MG63 (cell line): ENCODE results near the gene FMR1NB. TPM values are rescaled to one million over a fixed set of nuclear protein-coding genes. Genes with fewer than 3 reads are reported as not detected.

Source experiments
- DNase-seq: peaks from one replicate; pipeline ENCODE4 v3.0.0-alpha.2; 2020
- H3K27me3 ChIP-seq: fragments of 250-450 bp; sonication (Bioruptor Pico); 2 replicates; pipeline ENCODE4 v1.5.1; 2020; ENCODE audit warnings: mild to moderate bottlenecking, moderate library complexity
- H3K36me3 ChIP-seq: fragments of 250-450 bp; sonication (Bioruptor Pico); 2 replicates; pipeline ENCODE4 v1.5.1; 2020; ENCODE audit warnings: mild to moderate bottlenecking, moderate library complexity
- H3K4me3 ChIP-seq: fragments of 250-450 bp; sonication (Bioruptor Pico); 2 replicates; pipeline ENCODE4 v1.5.1; 2020; ENCODE audit warnings: mild to moderate bottlenecking, moderate library complexity
- H3K9me3 ChIP-seq: fragments of 250-450 bp; sonication (Bioruptor Pico); 2 replicates; pipeline ENCODE4 v1.5.1; 2020; ENCODE audit warnings: mild to moderate bottlenecking, moderate library complexity
- total RNA-seq: library from RNA; depleted of rRNA; stranded (reverse); fragments of >200 nt; shearing (Covaris generic); gene quantifications from 2 replicates; pipeline ENCODE4 v1.2.3, GENCODE V29; 2014; ENCODE audit warnings: low replicate concordance; rRNA removed

Gene FMR1NB, protein sequence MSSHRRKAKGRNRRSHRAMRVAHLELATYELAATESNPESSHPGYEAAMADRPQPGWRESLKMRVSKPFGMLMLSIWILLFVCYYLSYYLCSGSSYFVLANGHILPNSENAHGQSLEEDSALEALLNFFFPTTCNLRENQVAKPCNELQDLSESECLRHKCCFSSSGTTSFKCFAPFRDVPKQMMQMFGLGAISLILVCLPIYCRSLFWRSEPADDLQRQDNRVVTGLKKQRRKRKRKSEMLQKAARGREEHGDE
- not detected in 2 replicates for total RNA-seq

DNA sequence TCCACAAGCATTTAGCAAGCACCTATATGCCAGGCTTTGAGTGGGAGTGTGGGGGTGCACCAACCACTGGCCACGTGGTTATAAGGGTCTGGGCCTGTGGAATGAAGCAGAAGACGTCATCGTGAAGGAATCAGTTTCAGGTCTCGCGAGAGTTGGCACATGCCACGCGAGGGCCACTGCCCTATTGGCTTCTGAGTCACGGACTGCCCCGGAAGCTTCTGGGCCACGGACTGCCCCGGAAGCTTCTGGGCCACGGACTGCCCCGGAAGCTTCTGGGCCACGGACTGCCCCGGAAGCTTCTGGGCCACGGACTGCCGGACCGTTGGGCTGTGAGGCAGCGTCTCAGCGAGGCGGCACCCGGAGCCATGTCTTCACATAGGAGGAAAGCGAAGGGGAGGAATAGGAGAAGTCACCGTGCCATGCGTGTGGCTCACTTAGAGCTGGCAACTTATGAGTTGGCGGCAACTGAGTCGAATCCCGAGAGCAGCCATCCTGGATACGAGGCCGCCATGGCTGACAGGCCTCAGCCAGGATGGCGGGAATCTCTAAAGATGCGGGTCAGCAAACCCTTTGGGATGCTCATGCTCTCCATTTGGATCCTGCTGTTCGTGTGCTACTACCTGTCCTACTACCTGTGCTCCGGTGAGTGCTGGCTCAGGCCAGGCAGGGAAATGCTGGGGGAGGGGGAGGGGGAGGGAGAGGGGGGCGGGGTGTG lies at the start of gene FMR1NB:
Gene FMR1NB, plus strand, starts transcription at position 300 of the 715 bp plus-strand sequence. Its CDS starts 66 bp downstream, at position 366.
- H3K4me3 ChIP-seq: no peak within 1 kb of the TSS
- H3K27me3 ChIP-seq: no peaks in the 10 kb centered on the region
- H3K36me3 ChIP-seq: no peaks in the 10 kb centered on the region
- no peaks in the 10 kb centered on the region for H3K9me3 ChIP-seq
- DNase-seq: no peak

DNA sequence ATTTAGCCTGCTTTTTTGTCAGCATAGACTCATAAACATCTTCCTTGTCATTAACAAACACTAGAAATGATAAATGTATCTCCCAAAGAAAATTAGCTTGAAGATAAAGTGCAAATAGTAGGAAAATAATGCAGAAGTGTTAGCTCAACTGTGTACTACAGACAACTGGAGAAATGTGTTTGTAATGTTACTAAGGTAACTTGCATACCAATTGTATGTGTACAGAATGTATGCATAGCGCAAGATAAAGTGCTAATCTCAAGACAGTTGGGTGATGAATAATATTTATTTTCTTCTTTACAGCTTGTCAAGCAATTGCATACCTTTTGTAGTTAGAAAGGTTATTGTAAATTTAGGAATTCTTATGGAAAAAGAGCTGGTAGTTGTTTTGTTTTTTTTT lies 47.3 kb upstream of the FMR1NB start:
- no peak for DNase-seq
- peaks cover 21% of the 10 kb centered on the region for H3K36me3 ChIP-seq
- H3K9me3 ChIP-seq: no peaks in the 10 kb centered on the region
- H3K27me3 ChIP-seq: no peaks in the 10 kb centered on the region
- no peak overlapping the region for H3K4me3 ChIP-seq

DNA sequence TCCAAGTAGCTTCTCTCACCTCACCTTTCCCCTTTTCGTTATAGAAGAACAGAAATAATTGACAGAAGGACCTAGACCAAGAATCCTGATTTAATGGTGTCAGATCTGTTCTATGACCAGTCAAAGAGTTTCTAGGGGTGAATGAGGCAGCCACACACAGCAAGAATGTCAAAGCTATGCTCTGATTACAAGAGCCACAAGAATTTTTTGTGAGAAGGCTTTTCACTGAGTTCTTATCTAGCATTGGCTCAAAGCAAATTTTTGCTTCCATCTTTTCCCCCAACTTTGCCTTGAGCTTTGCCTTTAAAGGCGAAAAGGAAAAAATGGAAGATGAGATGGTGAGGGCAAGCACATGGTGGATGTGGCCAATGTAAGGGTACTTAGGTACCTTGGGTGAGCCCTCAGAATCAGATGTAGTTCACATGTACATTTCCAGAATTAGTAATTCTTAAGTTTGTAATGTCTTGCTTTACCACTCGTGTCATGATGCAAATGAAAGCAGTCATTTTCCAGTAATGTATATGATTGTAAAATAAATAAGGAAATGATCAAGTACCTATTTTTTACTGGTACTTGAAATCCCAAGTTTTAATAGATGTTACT lies 45.9 kb upstream of the FMR1NB start:
- Histone ChIP-seq H3K9me3 (no peaks in the 10 kb centered on the region), H3K27me3 (no peaks in the 10 kb centered on the region), H3K36me3 (peaks cover 21% of the 10 kb centered on the region), H3K4me3 (no peak overlapping the region)
- DNase-seq: no peak

DNA sequence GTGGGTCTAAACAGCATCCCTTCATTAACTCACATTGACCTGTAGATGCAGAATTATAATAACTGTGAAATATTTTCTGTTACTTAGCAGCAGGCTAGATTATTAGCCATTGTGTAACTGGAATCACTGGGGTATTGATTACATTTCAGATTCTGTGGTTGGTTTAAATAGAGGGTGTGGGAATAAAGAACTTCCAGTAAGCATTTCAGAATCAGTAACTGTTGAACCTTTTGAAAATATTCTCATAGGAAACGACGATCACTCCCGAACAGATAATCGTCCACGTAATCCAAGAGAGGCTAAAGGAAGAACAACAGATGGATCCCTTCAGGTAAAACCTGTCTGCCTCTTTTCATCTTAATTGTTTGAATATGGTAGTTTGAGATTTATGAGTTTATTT lies 35.9 kb upstream of the FMR1NB start:
- Histone ChIP-seq H3K4me3 (no peak overlapping the region), H3K36me3 (peaks cover 9% of the 10 kb centered on the region), H3K27me3 (no peaks in the 10 kb centered on the region), H3K9me3 (no peaks in the 10 kb centered on the region)
- DNase-seq: no peak

DNA sequence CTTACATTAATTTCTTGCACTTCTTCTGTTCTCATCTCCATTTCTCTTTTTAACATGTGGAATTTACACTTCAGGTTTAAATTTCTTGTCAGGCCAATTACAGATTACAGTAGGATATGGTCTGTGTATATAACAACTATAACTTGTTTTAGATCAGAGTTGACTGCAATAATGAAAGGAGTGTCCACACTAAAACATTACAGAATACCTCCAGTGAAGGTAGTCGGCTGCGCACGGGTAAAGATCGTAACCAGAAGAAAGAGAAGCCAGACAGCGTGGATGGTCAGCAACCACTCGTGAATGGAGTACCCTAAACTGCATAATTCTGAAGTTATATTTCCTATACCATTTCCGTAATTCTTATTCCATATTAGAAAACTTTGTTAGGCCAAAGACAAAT lies 32.6 kb upstream of the FMR1NB start:
- H3K36me3 ChIP-seq: peaks cover 5% of the 10 kb centered on the region
- no peaks in the 10 kb centered on the region for H3K27me3 ChIP-seq
- no peak for DNase-seq
- no peaks in the 10 kb centered on the region for H3K9me3 ChIP-seq
- H3K4me3 ChIP-seq: no peak overlapping the region

DNA sequence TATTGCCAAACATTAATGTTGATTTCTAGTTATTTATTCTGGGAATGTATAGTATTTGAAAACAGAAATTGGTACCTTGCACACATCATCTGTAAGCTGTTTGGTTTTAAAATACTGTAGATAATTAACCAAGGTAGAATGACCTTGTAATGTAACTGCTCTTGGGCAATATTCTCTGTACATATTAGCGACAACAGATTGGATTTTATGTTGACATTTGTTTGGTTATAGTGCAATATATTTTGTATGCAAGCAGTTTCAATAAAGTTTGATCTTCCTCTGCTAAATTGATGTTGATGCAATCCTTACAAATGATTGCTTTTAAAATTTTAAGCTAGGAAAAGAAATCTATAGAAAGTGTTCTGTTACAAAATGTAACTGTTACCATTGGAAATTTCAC lies 30.8 kb upstream of the FMR1NB start:
- Histone ChIP-seq H3K4me3 (no peak overlapping the region), H3K36me3 (peaks cover 5% of the 10 kb centered on the region), H3K9me3 (no peaks in the 10 kb centered on the region), H3K27me3 (no peaks in the 10 kb centered on the region)
- DNase-seq: no peak

DNA sequence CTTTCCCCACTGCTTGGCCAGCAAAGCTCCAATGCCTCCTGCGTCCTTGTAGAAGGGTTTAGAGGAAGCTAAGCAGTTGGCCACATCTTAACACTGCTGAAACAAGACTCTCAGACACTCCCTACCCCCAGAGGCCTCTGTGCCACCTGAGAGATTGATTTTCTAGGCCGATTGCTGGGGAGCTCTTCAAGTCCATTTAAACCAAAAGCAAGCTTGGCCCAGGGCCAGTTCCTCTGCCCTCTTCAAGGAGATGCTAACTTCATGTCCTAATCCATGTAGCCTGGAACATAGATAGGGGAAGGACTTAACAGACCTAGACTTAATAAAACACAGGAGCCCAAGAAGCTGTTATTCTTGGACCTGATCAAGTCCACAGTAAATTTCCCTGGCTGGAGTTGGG lies 27.2 kb upstream of the FMR1NB start:
- no peak for DNase-seq
- Histone ChIP-seq H3K9me3 (no peaks in the 10 kb centered on the region), H3K27me3 (no peaks in the 10 kb centered on the region), H3K4me3 (no peak overlapping the region), H3K36me3 (no peaks in the 10 kb centered on the region; the same call in 1 of the 2 replicates)

DNA sequence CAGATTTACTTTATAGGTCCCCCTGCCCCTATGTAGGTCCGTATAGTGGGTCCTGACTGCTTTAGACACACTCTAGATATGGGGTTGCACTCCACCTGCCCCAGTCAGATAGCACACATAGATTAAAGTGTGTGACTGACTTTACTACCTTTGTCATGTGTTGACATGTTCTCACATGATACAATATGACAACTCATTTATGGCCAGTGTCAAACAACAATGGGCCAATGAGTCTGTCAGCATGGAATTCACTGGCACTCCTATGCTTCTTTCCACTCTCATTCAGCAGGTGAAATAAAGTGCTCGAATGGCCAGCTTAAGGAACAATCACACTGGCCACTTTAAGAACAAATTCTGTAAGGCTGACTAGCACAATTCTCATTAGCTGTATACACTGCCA lies 23.8 kb upstream of the FMR1NB start:
- H3K36me3 ChIP-seq: no peaks in the 10 kb centered on the region
- no peaks in the 10 kb centered on the region for H3K9me3 ChIP-seq
- no peak overlapping the region for H3K4me3 ChIP-seq
- H3K27me3 ChIP-seq: no peaks in the 10 kb centered on the region
- no peak for DNase-seq

DNA sequence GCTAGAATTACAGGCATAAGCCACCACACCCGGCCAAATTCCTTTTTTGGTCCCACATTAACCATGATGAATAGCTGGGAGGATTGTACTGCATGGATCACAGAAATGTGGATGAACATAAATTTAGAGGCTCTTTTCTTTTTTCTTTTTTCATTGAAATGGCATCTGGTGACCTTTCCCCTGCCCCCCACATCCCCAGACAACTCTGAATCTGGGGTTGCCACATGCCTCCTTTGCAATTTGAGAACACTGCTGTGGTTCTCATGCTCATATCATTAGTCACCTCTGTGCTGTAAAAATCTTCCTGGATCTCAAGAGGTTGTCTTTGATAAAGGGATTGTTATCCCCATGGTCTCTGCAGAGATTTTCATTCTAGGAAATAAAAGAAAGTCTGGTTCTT lies 22.8 kb upstream of the FMR1NB start:
- no peak for DNase-seq
- H3K36me3 ChIP-seq: no peaks in the 10 kb centered on the region
- no peak overlapping the region for H3K4me3 ChIP-seq
- H3K9me3 ChIP-seq: no peaks in the 10 kb centered on the region
- no peaks in the 10 kb centered on the region for H3K27me3 ChIP-seq

DNA sequence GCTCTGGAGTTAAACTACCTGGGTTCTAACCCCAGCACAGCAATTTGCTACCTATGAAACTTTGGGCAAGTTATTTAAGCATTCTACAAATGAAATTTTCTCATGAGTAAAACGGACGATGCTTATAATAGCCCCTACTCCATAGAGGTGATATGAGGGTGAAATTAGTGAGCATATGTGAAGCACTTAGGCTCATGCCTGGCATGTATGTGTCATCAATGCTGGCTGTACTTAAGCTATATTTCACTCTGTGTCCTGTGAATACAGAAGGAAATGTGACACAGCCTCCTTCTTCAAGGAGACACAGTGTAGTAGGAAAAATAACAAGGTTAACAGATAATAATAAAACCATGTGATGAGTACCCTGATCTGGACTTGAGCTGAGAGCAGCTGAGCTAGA lies 20.4 kb upstream of the FMR1NB start:
- Histone ChIP-seq H3K27me3 (no peaks in the 10 kb centered on the region), H3K36me3 (no peaks in the 10 kb centered on the region), H3K9me3 (no peaks in the 10 kb centered on the region)

DNA sequence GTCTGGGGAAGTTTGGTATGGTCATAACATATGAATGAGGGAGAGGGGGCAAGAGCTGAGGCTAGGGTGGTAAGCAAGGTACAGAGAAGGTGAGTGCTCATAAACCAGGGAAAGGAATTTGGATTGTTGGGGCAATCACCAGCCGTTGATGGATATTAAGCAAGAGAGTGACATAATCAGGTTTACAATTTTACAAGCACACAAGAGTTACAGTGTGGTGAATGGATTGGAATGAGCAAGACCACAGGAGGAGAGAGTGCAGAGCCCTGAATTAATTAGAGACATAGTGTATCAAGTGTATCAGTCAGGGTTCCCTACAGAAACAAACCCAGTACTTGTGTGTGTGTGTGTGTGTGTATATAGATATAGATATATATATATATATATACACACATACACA lies 18.7 kb upstream of the FMR1NB start:
- no peaks in the 10 kb centered on the region for H3K27me3 ChIP-seq
- H3K9me3 ChIP-seq: no peaks in the 10 kb centered on the region
- DNase-seq: no peak
- H3K36me3 ChIP-seq: no peaks in the 10 kb centered on the region
- no peak overlapping the region for H3K4me3 ChIP-seq

More for the DNA sequence above, 20.4 kb upstream of the FMR1NB start:
- H3K4me3 ChIP-seq: no peak overlapping the region
- DNase-seq: no peak

DNA sequence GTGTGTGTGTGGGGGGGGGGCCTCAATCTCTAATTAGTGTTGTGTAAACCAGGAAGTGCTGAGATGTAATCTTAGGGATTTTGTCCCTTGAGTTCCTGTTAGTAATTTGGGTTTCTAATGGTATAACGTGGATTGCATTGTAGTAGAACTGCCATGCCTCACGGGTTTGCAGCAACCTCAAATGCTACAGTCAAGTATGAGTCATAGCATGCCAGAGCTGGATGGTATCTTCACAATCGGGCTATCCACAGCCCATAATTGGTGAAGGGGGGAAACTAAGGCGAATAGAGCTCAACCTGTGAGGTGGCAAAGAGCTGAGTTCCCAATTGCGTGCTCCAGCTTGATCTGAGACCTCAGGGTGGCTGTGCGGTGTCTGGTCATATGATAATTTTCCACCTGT lies 2.2 kb upstream of the FMR1NB start:
- Histone ChIP-seq H3K4me3 (no peak overlapping the region), H3K27me3 (no peaks in the 10 kb centered on the region), H3K36me3 (no peaks in the 10 kb centered on the region), H3K9me3 (no peaks in the 10 kb centered on the region)
- DNase-seq: no peak

DNA sequence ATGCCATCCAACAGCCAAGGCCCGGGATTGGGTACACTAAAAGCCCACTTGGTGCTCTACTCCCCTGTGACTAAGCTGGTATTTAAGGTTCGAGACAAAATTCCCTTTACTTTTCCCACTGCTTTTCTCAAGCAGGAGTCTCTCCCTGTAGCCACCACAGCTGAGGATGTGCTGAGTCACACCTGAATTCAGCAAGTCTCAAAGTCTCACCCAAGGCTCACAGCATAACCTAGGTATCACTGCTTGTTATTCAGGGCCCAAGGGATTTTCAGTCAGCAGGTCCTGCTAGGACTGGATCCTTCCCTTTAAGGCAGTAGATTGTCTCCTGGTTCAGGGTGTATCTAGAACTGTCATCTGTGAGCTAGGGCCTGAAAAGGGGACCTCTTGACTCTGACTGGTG lies 39.2 kb downstream of the FMR1NB start:
- DNase-seq: no peak
- no peaks in the 10 kb centered on the region for H3K9me3 ChIP-seq
- H3K36me3 ChIP-seq: no peaks in the 10 kb centered on the region
- no peaks in the 10 kb centered on the region for H3K27me3 ChIP-seq
- H3K4me3 ChIP-seq: no peak overlapping the region

DNA sequence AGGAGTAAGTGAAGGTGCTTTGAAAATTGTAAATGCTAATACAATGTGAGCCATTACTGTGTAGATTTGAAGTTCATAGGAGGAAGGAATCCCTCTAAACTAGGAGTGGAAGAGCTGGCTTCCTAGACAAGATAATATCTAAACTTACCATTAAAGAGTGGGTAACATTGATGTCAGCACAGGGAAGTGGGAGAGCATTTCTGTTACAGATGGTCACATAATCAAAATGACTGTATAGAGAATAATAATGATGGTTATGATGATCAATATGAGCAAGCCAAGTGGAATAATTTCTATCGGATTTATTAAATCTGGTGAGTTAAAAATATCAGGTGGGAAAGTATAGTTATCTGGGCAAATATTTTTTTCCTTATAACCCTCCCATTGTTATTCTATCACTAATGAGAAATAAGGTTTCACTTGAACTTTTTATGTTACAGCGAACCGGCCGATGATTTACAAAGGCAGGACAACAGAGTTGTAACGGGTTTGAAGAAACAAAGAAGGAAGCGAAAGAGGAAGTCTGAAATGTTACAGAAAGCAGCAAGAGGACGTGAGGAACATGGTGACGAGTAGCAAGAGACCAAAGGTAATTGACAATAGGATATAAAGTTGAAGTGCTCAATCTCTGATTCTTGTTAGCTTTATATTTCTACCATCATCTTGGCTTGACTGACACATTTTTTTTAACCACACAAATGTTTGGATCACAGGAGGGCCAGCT lies 43.5 kb downstream of the FMR1NB start:
- Histone ChIP-seq H3K27me3 (no peaks in the 10 kb centered on the region), H3K4me3 (no peak overlapping the region), H3K9me3 (no peaks in the 10 kb centered on the region), H3K36me3 (no peaks in the 10 kb centered on the region)
- DNase-seq: no peak

DNA sequence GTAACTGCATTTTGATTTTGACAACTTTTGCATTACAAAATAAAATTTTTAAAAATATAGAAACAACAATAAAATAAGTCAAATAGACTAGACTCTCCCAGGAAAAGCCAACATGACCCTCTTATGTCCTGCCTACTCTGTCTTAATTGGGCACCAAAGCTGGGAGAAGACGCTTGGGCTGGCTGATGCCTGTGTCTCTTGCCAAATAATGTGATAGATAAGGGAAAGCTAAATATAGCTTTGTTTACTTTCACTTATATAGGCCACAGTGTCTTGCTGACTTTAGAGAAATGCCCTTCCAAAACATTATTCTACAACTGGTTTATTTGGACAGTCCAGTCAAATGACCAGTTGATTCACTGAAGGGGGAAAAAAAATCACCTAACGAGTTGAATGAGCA lies 54.2 kb downstream of the FMR1NB start:
- Histone ChIP-seq H3K27me3 (no peaks in the 10 kb centered on the region), H3K9me3 (no peaks in the 10 kb centered on the region), H3K4me3 (no peak overlapping the region), H3K36me3 (no peaks in the 10 kb centered on the region)
- DNase-seq: no peak

DNA sequence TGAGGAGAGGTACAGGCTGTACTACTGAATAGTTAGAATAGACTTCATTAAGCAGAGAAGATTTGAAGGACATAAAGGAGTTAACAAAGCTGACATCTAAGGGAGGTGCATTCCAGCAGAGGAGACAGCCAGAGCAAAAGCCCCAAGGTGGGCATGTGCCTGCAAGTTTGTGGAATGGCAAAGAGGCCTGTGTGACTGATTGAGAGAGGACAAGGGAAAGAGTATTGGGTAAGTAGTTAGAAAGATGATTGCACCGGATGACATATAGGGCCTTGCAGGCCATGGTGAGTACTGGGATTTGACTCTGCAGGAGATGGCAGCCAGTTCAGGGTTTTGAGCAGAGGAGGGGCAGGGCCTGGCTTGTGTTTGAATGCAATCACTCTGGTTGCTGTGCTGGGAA lies 55.9 kb downstream of the FMR1NB start:
- Histone ChIP-seq H3K4me3 (no peak overlapping the region), H3K27me3 (no peaks in the 10 kb centered on the region), H3K9me3 (no peaks in the 10 kb centered on the region), H3K36me3 (no peaks in the 10 kb centered on the region)
- DNase-seq: no peak

DNA sequence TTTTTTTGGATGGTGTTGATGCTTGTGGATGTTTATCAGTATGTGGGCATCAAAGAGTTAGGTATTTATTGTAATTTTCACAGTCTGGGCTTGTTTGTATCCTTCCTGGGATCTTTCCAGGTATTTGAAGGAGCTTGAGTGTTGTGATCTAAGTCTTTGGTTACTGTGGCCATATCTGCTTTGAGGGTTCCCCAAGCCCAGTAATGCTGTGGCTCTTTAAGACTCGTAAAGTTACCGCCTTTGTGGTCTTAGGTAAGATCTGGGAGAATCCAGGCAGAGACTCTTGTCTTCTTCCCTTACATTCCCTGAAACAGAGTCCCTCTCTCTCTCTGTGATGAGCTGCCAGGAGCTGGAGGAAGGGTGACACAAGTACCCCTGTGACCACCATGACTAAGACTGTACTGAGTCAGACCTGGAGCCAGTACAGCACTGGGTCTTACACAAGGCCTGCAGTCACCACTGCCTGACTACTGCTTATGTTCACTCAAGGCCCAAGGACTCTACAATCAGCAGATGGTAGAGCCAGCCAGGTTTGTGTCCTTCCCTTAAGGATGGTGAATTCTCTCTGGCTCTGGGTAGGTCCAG lies 62.2 kb downstream of the FMR1NB start:
- H3K36me3 ChIP-seq: no peaks in the 10 kb centered on the region
- peak; percentile 18 for DNase-seq
- H3K9me3 ChIP-seq: no peaks in the 10 kb centered on the region
- H3K4me3 ChIP-seq: no peak overlapping the region
- no peaks in the 10 kb centered on the region for H3K27me3 ChIP-seq
